HUES48 (cell line): Measurements from ENCODE around the gene DHX57.

Experiments used
- H3K27ac ChIP-seq: one replicate; pipeline ENCODE4 v1.7.0; 2013; ENCODE audit warnings: low read depth, low read length, inconsistent platforms
- H3K27me3 ChIP-seq: 2 replicates; pipeline ENCODE4 v1.6.1; 2013; ENCODE audit warnings: mild to moderate bottlenecking, low read length; ENCODE audit not compliant: control insufficient read depth, insufficient read depth
- H3K36me3 ChIP-seq: 2 replicates; pipeline ENCODE4 v1.6.1; 2013; ENCODE audit warnings: low read length; ENCODE audit not compliant: control insufficient read depth, insufficient read depth
- H3K4me1 ChIP-seq: 2 replicates; pipeline ENCODE4 v1.6.1; 2013; ENCODE audit warnings: mild to moderate bottlenecking, low read length; ENCODE audit not compliant: control insufficient read depth, insufficient read depth
- H3K4me3 ChIP-seq: 2 replicates; pipeline ENCODE4 v1.5.1; 2013; ENCODE audit warnings: mild to moderate bottlenecking, low read depth, low read length
- H3K9ac ChIP-seq: 2 replicates; pipeline ENCODE4 v1.6.1; 2013; ENCODE audit warnings: mild to moderate bottlenecking, low read depth, low read length, moderate library complexity
- H3K9me3 ChIP-seq: 2 replicates; pipeline ENCODE4 v1.6.1; 2013; ENCODE audit warnings: low read length; ENCODE audit not compliant: control insufficient read depth, insufficient read depth

The DHX57 gene

GRCh38 chr2:38871432-38871831, 4.3 kb downstream of the DHX57 start:
- peaks cover 7% of the 10 kb centered on the region for H3K36me3 ChIP-seq
- H3K27me3 ChIP-seq = no peaks in the 10 kb centered on the region
- 0 out of 2 replicates have a peak, but pooled peaks cover 5% of the 10 kb centered on the region for H3K4me1 ChIP-seq
- H3K9ac ChIP-seq = no peak overlapping the region
- H3K9me3 ChIP-seq = no peaks in the 10 kb centered on the region
- no peak overlapping the region for H3K4me3 ChIP-seq
- H3K27ac ChIP-seq = no peak overlapping the region

- Histone ChIP-seq H3K9me3 (no peaks in the 10 kb centered on the region), H3K27me3 (no peaks in the 10 kb centered on the region), H3K27ac (no peak overlapping the region), H3K4me3 (no peak overlapping the region), H3K9ac (no peak overlapping the region), H3K4me1 (no peaks in the 10 kb centered on the region), H3K36me3 (peaks cover 24% of the 10 kb centered on the region)
These were observed 8.8 kb downstream of the DHX57 start for GRCh38 chr2:38866773-38867443.

GRCh38 chr2:38863061-38863695, 12.6 kb downstream of the DHX57 start:
- H3K4me3 ChIP-seq = no peak overlapping the region
- H3K9ac ChIP-seq = no peak overlapping the region
- H3K27ac ChIP-seq = peak overlapping the region; percentile 59
- peaks cover 59% of the 10 kb centered on the region for H3K36me3 ChIP-seq
- no peaks in the 10 kb centered on the region for H3K27me3 ChIP-seq
- H3K4me1 ChIP-seq = no peaks in the 10 kb centered on the region
- H3K9me3 ChIP-seq = no peaks in the 10 kb centered on the region

- Histone ChIP-seq H3K27me3 (no peaks in the 10 kb centered on the region), H3K9me3 (no peaks in the 10 kb centered on the region), H3K4me3 (no peak overlapping the region), H3K4me1 (no peaks in the 10 kb centered on the region), H3K9ac (no peak overlapping the region), H3K27ac (no peak overlapping the region), H3K36me3 (peaks cover 65% of the 10 kb centered on the region)
These were observed 13.3 kb downstream of the DHX57 start for GRCh38 chr2:38862476-38862875.

- Histone ChIP-seq H3K9ac (no peak overlapping the region), H3K27me3 (no peaks in the 10 kb centered on the region), H3K4me3 (no peak overlapping the region), H3K27ac (no peak overlapping the region), H3K4me1 (no peaks in the 10 kb centered on the region), H3K9me3 (no peaks in the 10 kb centered on the region), H3K36me3 (peaks cover 84% of the 10 kb centered on the region)
These were observed 19.6 kb downstream of the DHX57 start for GRCh38 chr2:38856165-38856564.

- Histone ChIP-seq H3K9ac (no peak overlapping the region), H3K27ac (no peak overlapping the region), H3K27me3 (no peaks in the 10 kb centered on the region), H3K36me3 (peaks cover 66% of the 10 kb centered on the region), H3K4me3 (no peak overlapping the region), H3K9me3 (no peaks in the 10 kb centered on the region), H3K4me1 (no peaks in the 10 kb centered on the region)
These were observed 25.7 kb downstream of the DHX57 start for GRCh38 chr2:38850045-38850444.

- Histone ChIP-seq H3K27me3 (no peaks in the 10 kb centered on the region), H3K9ac (no peak overlapping the region), H3K4me1 (no peaks in the 10 kb centered on the region), H3K27ac (no peak overlapping the region), H3K36me3 (peaks cover 51% of the 10 kb centered on the region), H3K4me3 (no peak overlapping the region), H3K9me3 (no peaks in the 10 kb centered on the region)
These were observed 38.9 kb downstream of the DHX57 start for GRCh38 chr2:38836791-38837190.

GRCh38 chr2:38835990-38836389, 39.7 kb downstream of the DHX57 start:
- no peak overlapping the region for H3K4me3 ChIP-seq
- H3K27me3 ChIP-seq = no peaks in the 10 kb centered on the region
- peaks cover 44% of the 10 kb centered on the region for H3K36me3 ChIP-seq
- H3K4me1 ChIP-seq = no peaks in the 10 kb centered on the region
- no peak overlapping the region for H3K9ac ChIP-seq
- no peaks in the 10 kb centered on the region for H3K9me3 ChIP-seq
- no peak overlapping the region for H3K27ac ChIP-seq

GRCh38 chr2:38835015-38835601, 40.6 kb downstream of the DHX57 start:
- no peaks in the 10 kb centered on the region for H3K4me1 ChIP-seq
- no peaks in the 10 kb centered on the region for H3K27me3 ChIP-seq
- no peaks in the 10 kb centered on the region for H3K9me3 ChIP-seq
- no peak overlapping the region for H3K4me3 ChIP-seq
- no peak overlapping the region for H3K27ac ChIP-seq
- no peak overlapping the region for H3K9ac ChIP-seq
- peaks cover 40% of the 10 kb centered on the region for H3K36me3 ChIP-seq

- Histone ChIP-seq H3K9me3 (no peaks in the 10 kb centered on the region), H3K4me3 (no peak overlapping the region), H3K36me3 (peaks cover 38% of the 10 kb centered on the region), H3K4me1 (0 out of 2 replicates have a peak, but pooled peaks cover 3% of the 10 kb centered on the region), H3K9ac (no peak overlapping the region), H3K27ac (no peak overlapping the region), H3K27me3 (no peaks in the 10 kb centered on the region)
These were observed 45.1 kb downstream of the DHX57 start for GRCh38 chr2:38830526-38831159.

GRCh38 chr2:38829971-38830370, 45.8 kb downstream of the DHX57 start:
- Histone ChIP-seq H3K4me1 (0 out of 2 replicates have a peak, but pooled peaks cover 3% of the 10 kb centered on the region), H3K9ac (no peak overlapping the region), H3K27ac (no peak overlapping the region), H3K36me3 (peaks cover 36% of the 10 kb centered on the region), H3K27me3 (no peaks in the 10 kb centered on the region), H3K4me3 (no peak overlapping the region), H3K9me3 (no peaks in the 10 kb centered on the region)
